ENCODE data around the gene PCNX2.
"Not testable (repeated sequence)": the region's sequence is repeated elsewhere in the genome, so short reads cannot be mapped to it uniquely, and the experiment has no call there.

PCNX2 gene

DNA sequence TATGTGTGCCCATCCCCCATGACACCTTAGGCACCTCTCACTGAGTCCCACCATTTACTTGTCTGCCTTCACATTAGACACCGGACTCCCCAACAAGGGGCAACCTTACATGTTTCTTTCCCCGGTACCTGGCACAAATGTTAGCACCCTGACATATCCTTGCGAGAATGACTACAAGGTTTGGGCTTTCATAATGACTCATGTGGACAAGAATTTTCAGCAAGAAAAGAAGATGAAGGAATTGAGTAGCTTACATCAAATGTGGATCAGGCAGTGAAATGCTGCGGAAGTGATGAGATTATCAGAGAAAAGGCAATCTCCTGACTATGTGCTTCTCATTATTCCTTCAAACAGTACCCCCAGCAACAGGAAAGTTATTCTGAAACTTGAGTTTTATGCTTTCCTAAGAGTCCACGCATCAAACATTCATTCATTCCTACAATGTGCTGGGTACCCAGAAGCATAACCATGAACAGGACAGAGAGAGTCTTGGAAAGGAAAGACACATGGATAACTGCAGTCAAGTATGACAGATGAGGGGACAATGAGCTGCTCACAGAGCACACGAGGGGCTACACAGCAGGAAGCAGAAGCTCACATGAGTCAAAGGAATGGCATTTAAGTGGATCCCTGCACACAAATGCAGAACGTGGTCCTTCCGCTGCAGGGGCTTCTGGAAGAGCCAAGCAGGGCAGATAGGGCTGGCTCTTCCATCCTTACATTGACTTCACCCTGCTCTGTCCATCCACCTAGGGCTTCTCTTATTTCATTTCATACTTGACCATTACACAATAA lies 112.1 kb downstream of the PCNX2 start:
- peaks cover 2% of the 10 kb centered on the region for H3K9me3 Mint-ChIP-seq
- peaks cover 18% of the 10 kb centered on the region for H3K4me1 Mint-ChIP-seq
- no peak for ATAC-seq
- no peaks in the 10 kb centered on the region for H3K27me3 Mint-ChIP-seq
- no peak overlapping the region for H3K27ac Mint-ChIP-seq
- H3K36me3 Mint-ChIP-seq, result peaks cover 64% of the 10 kb centered on the region
- no peak overlapping the region for H3K4me3 Mint-ChIP-seq

- Mint-ChIP-seq H3K4me1 (peaks cover 18% of the 10 kb centered on the region), H3K27me3 (no peaks in the 10 kb centered on the region), H3K36me3 (peaks cover 72% of the 10 kb centered on the region), H3K27ac (no peak overlapping the region), H3K4me3 (no peak overlapping the region), H3K9me3 (peaks cover 3% of the 10 kb centered on the region)
- no peak for ATAC-seq
Measured at GRCh38 chr1:233182587-233182986, 112.9 kb downstream of the PCNX2 start.

GRCh38 chr1:233180641-233181364 lies 114.7 kb downstream of the PCNX2 start:
- Mint-ChIP-seq H3K4me1 (peaks cover 18% of the 10 kb centered on the region), H3K27me3 (no peaks in the 10 kb centered on the region), H3K27ac (peak overlapping the region; percentile 64), H3K36me3 (peaks cover 85% of the 10 kb centered on the region), H3K9me3 (peaks cover 8% of the 10 kb centered on the region), H3K4me3 (no peak overlapping the region)
- no peak for ATAC-seq

DNA sequence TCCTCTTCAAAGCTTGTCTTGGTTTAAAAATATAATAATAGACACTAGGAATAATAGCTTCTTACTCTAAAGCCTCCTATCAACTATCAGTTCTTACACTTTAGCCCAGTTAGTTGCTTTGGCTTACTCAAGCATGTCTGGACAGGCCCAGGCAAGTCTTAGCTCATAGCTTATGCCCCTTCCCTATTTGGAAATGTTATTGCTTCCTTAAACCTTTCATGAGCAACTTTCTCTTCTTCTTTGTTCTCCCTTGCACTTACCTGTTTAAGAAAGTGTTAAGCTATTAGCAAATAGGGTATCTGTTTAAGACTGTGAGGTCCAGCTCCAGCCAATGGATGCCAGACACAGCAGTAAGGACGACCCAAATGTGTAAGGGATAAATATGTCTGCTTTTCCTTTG lies 115.9 kb downstream of the PCNX2 start:
- not testable (repeated sequence) for H3K27me3 Mint-ChIP-seq, ATAC-seq, H3K4me3 Mint-ChIP-seq, H3K9me3 Mint-ChIP-seq
- Mint-ChIP-seq H3K4me1 (peaks cover 18% of the 10 kb centered on the region), H3K36me3 (peaks cover 91% of the 10 kb centered on the region), H3K27ac (peak overlapping the region; percentile 64)

DNA sequence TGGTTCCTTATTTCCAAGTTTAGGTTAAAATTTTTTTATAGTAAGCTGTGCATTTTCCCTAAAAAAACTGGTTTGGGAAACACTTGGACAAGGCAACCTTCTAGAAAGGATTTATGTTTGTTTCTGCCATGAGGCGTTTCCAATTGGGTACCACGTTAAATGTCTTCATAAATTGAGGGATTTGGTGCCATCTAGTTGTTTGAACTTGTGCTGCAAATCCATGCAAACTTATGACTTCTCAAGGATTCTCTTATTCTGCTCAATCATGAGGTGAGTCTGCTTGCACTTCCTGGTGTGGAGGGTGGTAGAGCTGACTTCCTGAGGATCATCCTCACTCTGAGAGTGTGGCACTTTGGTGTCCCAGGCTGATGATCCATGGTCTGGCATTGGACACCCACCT lies 123.3 kb downstream of the PCNX2 start:
- peaks cover 74% of the 10 kb centered on the region for H3K36me3 Mint-ChIP-seq
- no peak for ATAC-seq
- no peak overlapping the region for H3K27ac Mint-ChIP-seq
- no peak overlapping the region for H3K4me3 Mint-ChIP-seq
- H3K4me1 Mint-ChIP-seq, result no peaks in the 10 kb centered on the region
- no peaks in the 10 kb centered on the region for H3K27me3 Mint-ChIP-seq
- H3K9me3 Mint-ChIP-seq, result peaks cover 12% of the 10 kb centered on the region

- H3K9me3 Mint-ChIP-seq, result peaks cover 13% of the 10 kb centered on the region
- no peaks in the 10 kb centered on the region for H3K4me1 Mint-ChIP-seq
- peaks cover 72% of the 10 kb centered on the region for H3K36me3 Mint-ChIP-seq
- H3K27me3 Mint-ChIP-seq, result no peaks in the 10 kb centered on the region
- ATAC-seq, result no peak
- H3K27ac Mint-ChIP-seq, result no peak overlapping the region
- no peak overlapping the region for H3K4me3 Mint-ChIP-seq
Measured at GRCh38 chr1:233170741-233171140, 124.8 kb downstream of the PCNX2 start.

- Mint-ChIP-seq H3K27me3 (no peaks in the 10 kb centered on the region), H3K4me3 (no peak overlapping the region), H3K9me3 (peaks cover 27% of the 10 kb centered on the region), H3K4me1 (no peaks in the 10 kb centered on the region), H3K36me3 (peaks cover 76% of the 10 kb centered on the region), H3K27ac (no peak overlapping the region)
- no peak for ATAC-seq
Measured at GRCh38 chr1:233168384-233168783, 127.1 kb downstream of the PCNX2 start.

GRCh38 chr1:233166896-233167295 lies 128.6 kb downstream of the PCNX2 start:
- Mint-ChIP-seq H3K27me3 (no peaks in the 10 kb centered on the region), H3K4me1 (no peaks in the 10 kb centered on the region), H3K36me3 (peaks cover 63% of the 10 kb centered on the region), H3K4me3 (no peak overlapping the region), H3K9me3 (peaks cover 22% of the 10 kb centered on the region), H3K27ac (no peak overlapping the region)
- ATAC-seq, result no peak

DNA sequence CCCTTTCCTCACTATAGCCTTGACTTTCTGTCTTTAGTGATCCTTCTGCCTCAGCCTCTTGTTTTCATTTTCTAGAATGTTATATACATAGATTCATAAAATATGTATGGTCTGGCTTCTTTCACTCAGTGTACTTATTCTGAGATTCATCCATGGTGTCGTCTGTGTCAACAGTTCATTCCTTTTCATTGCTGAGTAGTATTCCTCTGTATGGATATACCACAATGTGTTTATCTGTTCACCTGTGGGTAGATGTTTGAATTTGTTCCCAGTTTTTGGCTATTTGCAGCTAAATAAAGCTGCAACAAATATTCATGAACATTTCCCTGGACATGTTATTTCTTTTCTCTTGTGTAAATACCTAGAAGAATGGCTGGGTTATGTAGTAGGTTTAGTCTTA lies 131.8 kb downstream of the PCNX2 start:
- no peaks in the 10 kb centered on the region for H3K27me3 Mint-ChIP-seq
- H3K4me3 Mint-ChIP-seq, result no peak overlapping the region
- peaks cover 17% of the 10 kb centered on the region for H3K9me3 Mint-ChIP-seq
- no peak for ATAC-seq
- H3K36me3 Mint-ChIP-seq, result peaks cover 65% of the 10 kb centered on the region
- no peaks in the 10 kb centered on the region for H3K4me1 Mint-ChIP-seq
- no peak overlapping the region for H3K27ac Mint-ChIP-seq

DNA sequence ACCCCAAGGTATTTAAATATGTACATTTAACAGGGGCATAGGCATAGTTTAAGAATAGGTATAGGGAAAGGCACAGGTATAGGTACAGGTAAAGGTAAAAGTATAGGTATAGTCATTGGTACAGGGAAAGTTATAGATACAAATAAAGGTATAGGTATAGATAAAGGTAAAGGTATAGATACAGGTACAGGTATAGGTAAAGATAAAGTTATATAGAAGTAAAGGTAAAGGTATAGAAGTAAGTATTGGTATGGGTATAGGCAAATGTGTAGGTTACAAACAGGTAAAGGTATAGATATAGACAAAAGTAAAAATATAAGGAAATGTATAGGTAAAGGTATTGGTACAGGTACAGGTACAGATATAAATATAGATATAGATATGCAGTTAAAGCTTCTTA lies 137.2 kb downstream of the PCNX2 start:
- ATAC-seq, result no peak
- H3K4me1 Mint-ChIP-seq, result no peaks in the 10 kb centered on the region

DNA sequence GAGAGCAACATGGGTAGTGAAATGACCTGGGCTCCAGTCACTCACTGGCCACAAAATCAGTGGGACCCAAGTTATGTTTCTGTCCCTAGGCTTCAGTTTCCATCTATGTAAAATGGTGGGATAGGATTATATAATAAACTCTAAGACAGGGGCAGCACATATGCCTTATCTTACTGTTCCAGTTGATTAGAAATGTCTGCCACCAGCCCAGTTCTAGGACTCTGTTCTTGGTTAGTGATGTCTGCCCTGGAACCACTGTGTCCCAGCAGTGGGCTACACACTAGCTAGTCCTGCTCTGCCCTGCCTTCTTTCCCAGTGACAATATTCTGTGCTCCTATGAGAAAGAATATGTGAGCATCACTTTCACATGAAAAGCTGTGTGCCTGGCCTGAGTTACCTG lies 138.3 kb downstream of the PCNX2 start:
- Mint-ChIP-seq H3K27ac (no peak overlapping the region), H3K4me1 (no peaks in the 10 kb centered on the region), H3K9me3 (no peaks in the 10 kb centered on the region), H3K36me3 (peaks cover 62% of the 10 kb centered on the region), H3K4me3 (no peak overlapping the region), H3K27me3 (no peaks in the 10 kb centered on the region)
- no peak for ATAC-seq

More for the DNA sequence above, 137.2 kb downstream of the PCNX2 start:
- Mint-ChIP-seq H3K9me3 (no peaks in the 10 kb centered on the region), H3K27ac (no peak overlapping the region), H3K27me3 (no peaks in the 10 kb centered on the region), H3K4me3 (no peak overlapping the region), H3K36me3 (peaks cover 57% of the 10 kb centered on the region)

GRCh38 chr1:233151861-233152260 lies 143.7 kb downstream of the PCNX2 start:
- no peak overlapping the region for H3K4me3 Mint-ChIP-seq
- no peak for ATAC-seq
- no peak overlapping the region for H3K27ac Mint-ChIP-seq
- no peaks in the 10 kb centered on the region for H3K27me3 Mint-ChIP-seq
- no peaks in the 10 kb centered on the region for H3K4me1 Mint-ChIP-seq
- H3K9me3 Mint-ChIP-seq, result no peaks in the 10 kb centered on the region
- H3K36me3 Mint-ChIP-seq, result peaks cover 60% of the 10 kb centered on the region

DNA sequence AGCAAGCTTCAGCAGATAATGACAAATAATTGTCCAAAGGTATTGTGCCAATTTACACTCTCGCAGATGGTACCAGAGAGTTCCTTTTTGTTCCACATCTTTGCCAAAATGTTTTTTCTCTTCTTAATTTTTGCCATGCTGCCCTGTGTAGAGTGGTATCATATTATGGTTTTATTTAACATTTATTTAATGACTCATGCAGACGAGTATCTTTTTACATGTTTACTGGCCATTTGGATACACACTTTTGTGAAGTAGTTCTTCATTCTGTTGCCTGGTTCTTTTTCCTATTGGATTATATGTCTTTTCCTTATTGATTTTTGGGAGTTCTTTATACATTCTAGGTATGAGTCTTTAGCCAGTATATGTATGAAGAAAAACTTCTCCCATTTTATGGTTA lies 151.1 kb downstream of the PCNX2 start:
- Mint-ChIP-seq H3K27me3 (no peaks in the 10 kb centered on the region), H3K9me3 (no peaks in the 10 kb centered on the region), H3K4me3 (no peak overlapping the region), H3K4me1 (peaks cover 9% of the 10 kb centered on the region), H3K36me3 (peaks cover 44% of the 10 kb centered on the region), H3K27ac (no peak overlapping the region)
- no peak for ATAC-seq

- H3K27me3 Mint-ChIP-seq, result no peaks in the 10 kb centered on the region
- H3K4me3 Mint-ChIP-seq, result no peak overlapping the region
- no peaks in the 10 kb centered on the region for H3K9me3 Mint-ChIP-seq
- peaks cover 9% of the 10 kb centered on the region for H3K4me1 Mint-ChIP-seq
- H3K27ac Mint-ChIP-seq, result no peak overlapping the region
- no peak for ATAC-seq
- H3K36me3 Mint-ChIP-seq, result peaks cover 47% of the 10 kb centered on the region
Measured at GRCh38 chr1:233143241-233143640, 152.3 kb downstream of the PCNX2 start.

GRCh38 chr1:233140974-233141373 lies 154.6 kb downstream of the PCNX2 start:
- Mint-ChIP-seq H3K4me3 (no peak overlapping the region), H3K4me1 (peaks cover 9% of the 10 kb centered on the region), H3K9me3 (no peaks in the 10 kb centered on the region), H3K27ac (no peak overlapping the region), H3K27me3 (no peaks in the 10 kb centered on the region), H3K36me3 (peaks cover 44% of the 10 kb centered on the region)
- no peak for ATAC-seq

GRCh38 chr1:233140499-233140898 lies 155.0 kb downstream of the PCNX2 start:
- peaks cover 9% of the 10 kb centered on the region for H3K4me1 Mint-ChIP-seq
- no peak overlapping the region for H3K4me3 Mint-ChIP-seq
- H3K9me3 Mint-ChIP-seq, result no peaks in the 10 kb centered on the region
- no peak overlapping the region for H3K27ac Mint-ChIP-seq
- ATAC-seq, result no peak
- no peaks in the 10 kb centered on the region for H3K27me3 Mint-ChIP-seq
- peaks cover 39% of the 10 kb centered on the region for H3K36me3 Mint-ChIP-seq
